NCI-H1436 (cell line): ENCODE data around the gene TBC1D10B.
"Not testable (repeated sequence)": the region's sequence is repeated elsewhere in the genome, so short reads cannot be mapped to it uniquely, and the experiment has no call there.

Source experiments
- DNase-seq: peaks from one replicate; lab custom pipeline; 2025; lab: John Stamatoyannopoulos, UW

TBC1D10B gene

GRCh38 chr16:30355144-30355953 is 14.9 kb downstream of the TBC1D10B start, which contains the start of gene CD2BP2:
Gene CD2BP2, minus strand, starts transcription at chr16:30355308. Its CDS starts 627 bp downstream, at chr16:30354681.
- peak; percentile 98 for DNase-seq

- no peak for DNase-seq
These were observed 15.7 kb downstream of the TBC1D10B start for GRCh38 chr16:30354423-30355143.

GRCh38 chr16:30353438-30354129 is 16.7 kb downstream of the TBC1D10B start:
- DNase-seq = no peak

GRCh38 chr16:30352488-30353401 is 17.5 kb downstream of the TBC1D10B start:
- no peak for DNase-seq

GRCh38 chr16:30351586-30352419 is 18.5 kb downstream of the TBC1D10B start:
- no peak for DNase-seq

GRCh38 chr16:30351001-30351441 is 19.3 kb downstream of the TBC1D10B start:
- DNase-seq = no peak

- no peak for DNase-seq
These were observed 20.0 kb downstream of the TBC1D10B start for GRCh38 chr16:30350134-30350871.

- no peak for DNase-seq
These were observed 20.6 kb downstream of the TBC1D10B start for GRCh38 chr16:30349675-30350074.

GRCh38 chr16:30348929-30349328 is 21.4 kb downstream of the TBC1D10B start:
- no peak for DNase-seq

GRCh38 chr16:30348113-30348512 is 22.2 kb downstream of the TBC1D10B start:
- DNase-seq = no peak

- DNase-seq = no peak
These were observed 24.0 kb downstream of the TBC1D10B start for GRCh38 chr16:30346286-30346685.

- not testable (repeated sequence) for DNase-seq
These were observed 26.8 kb downstream of the TBC1D10B start for GRCh38 chr16:30343491-30343820.

- no peak for DNase-seq
These were observed 27.4 kb downstream of the TBC1D10B start for GRCh38 chr16:30342751-30343490.

GRCh38 chr16:30341971-30342370 is 28.3 kb downstream of the TBC1D10B start:
- DNase-seq = not testable (repeated sequence)

GRCh38 chr16:30340621-30341020 is 29.7 kb downstream of the TBC1D10B start:
- no peak for DNase-seq

- not testable (repeated sequence) for DNase-seq
These were observed 31.6 kb downstream of the TBC1D10B start for GRCh38 chr16:30338715-30339114.

- not testable (repeated sequence) for DNase-seq
These were observed 32.3 kb downstream of the TBC1D10B start for GRCh38 chr16:30337964-30338357.

GRCh38 chr16:30335598-30336474 is 34.5 kb downstream of the TBC1D10B start:
- no peak for DNase-seq
